ENCODE data around the gene XBP1.
"Not testable (repeated sequence)": the region's sequence is repeated elsewhere in the genome, so short reads cannot be mapped to it uniquely, and the experiment has no call there.

XBP1 gene

GRCh38 chr22:28817919-28818859, 17.8 kb upstream of the XBP1 start:
- peak; percentile 82 to 83 for DNase-seq

GRCh38 chr22:28817064-28817463, 16.7 kb upstream of the XBP1 start:
- peak in 1 of 2 experiments; percentile 31 for DNase-seq

- no peak for DNase-seq
Observed at GRCh38 chr22:28815729-28816128, 15.4 kb upstream of the XBP1 start.

- DNase-seq = no peak
Observed at GRCh38 chr22:28815111-28815510, 14.7 kb upstream of the XBP1 start.

GRCh38 chr22:28813772-28814518, 13.6 kb upstream of the XBP1 start:
- DNase-seq = no peak

- no peak for DNase-seq
Observed at GRCh38 chr22:28812516-28812915, 12.1 kb upstream of the XBP1 start.

GRCh38 chr22:28810821-28811491, 10.6 kb upstream of the XBP1 start:
- no peak for DNase-seq

GRCh38 chr22:28808716-28809355, 8.5 kb upstream of the XBP1 start:
- DNase-seq = no peak

GRCh38 chr22:28805426-28805825, 5.1 kb upstream of the XBP1 start:
- not testable (repeated sequence) for DNase-seq

- peak in 1 of 2 experiments; percentile 7 for DNase-seq
Observed at GRCh38 chr22:28802595-28803123, 2.3 kb upstream of the XBP1 start.

- DNase-seq = peak in 1 of 2 experiments; percentile 10
Observed at GRCh38 chr22:28801845-28802594, 1.7 kb upstream of the XBP1 start.

- DNase-seq = peak in 1 of 2 experiments; percentile 48
Observed at GRCh38 chr22:28799606-28800307, 612 bp downstream of the XBP1 start.

- peak in 1 of 2 experiments; percentile 42 for DNase-seq
Observed at GRCh38 chr22:28798810-28799605, 1.4 kb downstream of the XBP1 start.

- no peak for DNase-seq
Observed at GRCh38 chr22:28795932-28796856, 4.2 kb downstream of the XBP1 start.

GRCh38 chr22:28795071-28795693, 5.2 kb downstream of the XBP1 start:
- DNase-seq = no peak

GRCh38 chr22:28793976-28794584, 6.3 kb downstream of the XBP1 start:
- DNase-seq = no peak

- no peak for DNase-seq
Observed at GRCh38 chr22:28792491-28793383, 7.6 kb downstream of the XBP1 start.
